HepG2 (cell line): ENCODE data around the gene TMC2. TPM values are rescaled to one million over a fixed set of nuclear protein-coding genes. Genes with fewer than 3 reads are reported as not detected.

ENCODE experiments used
- ATAC-seq: fragments of 200-7000 bp; cut with Tn5 transposase; 3 replicates; pipeline ENCODE4 v1.9.1; 2020; ENCODE audit warnings: mild to moderate bottlenecking, moderate library complexity
- BruUV-seq: library from RNA; stranded (reverse); fragments of 400-500 nt; replicated peaks from 2 replicates; lab custom pipeline; 2021; lab: Mats Ljungman, UMichigan
- CTCF ChIA-PET: fragments of 300-600 bp; formaldehyde crosslinking; extraction: SDS; loops from one replicate; lab custom pipeline; 2021; ENCODE audit warnings: low total read pairs, inconsistent platforms, low intra/inter-chr PET ratio; lab: Yijun Ruan, JAX
- POLR2A ChIA-PET: fragments of 350-600 bp; sonication (Branson Sonifier 250); formaldehyde crosslinking; loops from one replicate; lab custom pipeline; 2020; ENCODE audit warnings: antibody characterized with exemption, inconsistent platforms; lab: Yijun Ruan, JAX
- DNase-seq: peaks from one replicate; pipeline ENCODE4 v3.0.0-alpha.2; 2015; ENCODE audit warnings: low spot score
- FAIRE-seq: peaks from 3 replicates; lab custom pipeline; 2011; peaks lifted over from hg19 to GRCh38; lab: Jason Lieb, UNC
- H2AFZ ChIP-seq: one replicate; pipeline ENCODE4 v1.6.1; 2011; ENCODE audit warnings: low read length, inconsistent platforms
- H3K27ac ChIP-seq: fragments of 300-600 bp; 3 replicates; pipeline ENCODE4 v1.8.0; 2011; ENCODE audit warnings: mixed run types, mild to moderate bottlenecking, mixed read lengths, low read length, inconsistent platforms; ENCODE audit not compliant: insufficient read depth; ENCODE audit errors: extremely low read length
- H3K27me3 ChIP-seq, 2 experiments: fragments of 200-600 bp in 1 of 2; 2 replicates in 1 of 2; 3 replicates in 1 of 2; pipeline versions ENCODE4 v1.6.0 to v1.8.0; 2011; ENCODE audit warnings: low read length in 2 of 2, mild to moderate bottlenecking in 2 of 2, moderate library complexity in 2 of 2, inconsistent platforms in 1 of 2; ENCODE audit not compliant: insufficient read depth in 2 of 2, control insufficient read depth in 1 of 2
- H3K36me3 ChIP-seq, 2 experiments: fragments of 200-600 bp in 1 of 2; replicated peaks in 1 of 2; 2 replicates in 1 of 2; 3 replicates in 1 of 2; pipeline versions ENCODE4 v1.5.1 to v1.8.0; 2011; ENCODE audit warnings: low read length in 2 of 2, inconsistent platforms in 1 of 2; ENCODE audit not compliant: insufficient read depth in 2 of 2, control insufficient read depth in 1 of 2
- H3K4me1 ChIP-seq: 2 replicates; pipeline ENCODE4 v1.5.1; 2012; ENCODE audit warnings: low read length, inconsistent platforms; ENCODE audit not compliant: insufficient read depth
- H3K4me2 ChIP-seq: 2 replicates; pipeline ENCODE4 v1.6.0; 2011; ENCODE audit warnings: low read depth, low read length, inconsistent platforms
- H3K4me3 ChIP-seq, 3 experiments: fragments of 200-600 bp in 1 of 3; sonication (generic), shearing (Covaris generic) in 1 of 3; replicated peaks in 1 of 3; 2 replicates each; pipeline ENCODE4 v1.5.1; 2011 to 2016; ENCODE audit warnings: low read length in 3 of 3, inconsistent platforms in 2 of 3, low read depth in 2 of 3, mild to moderate bottlenecking in 2 of 3, control low read depth in 1 of 3, mixed read lengths in 1 of 3; ENCODE audit not compliant: insufficient read depth in 1 of 3
- H3K79me2 ChIP-seq: one replicate; pipeline ENCODE4 v1.6.1; 2011; ENCODE audit warnings: low read length, inconsistent platforms; ENCODE audit not compliant: insufficient read depth
- H3K9ac ChIP-seq: 2 replicates; pipeline ENCODE4 v1.6.0; 2011; ENCODE audit warnings: mild to moderate bottlenecking, low read depth, low read length, inconsistent platforms; ENCODE audit not compliant: insufficient read depth
- H3K9me3 ChIP-seq: 2 replicates; pipeline ENCODE4 v1.5.1; 2012; ENCODE audit warnings: mild to moderate bottlenecking, low read length
- H4K20me1 ChIP-seq: 2 replicates; pipeline ENCODE4 v1.6.0; 2011; ENCODE audit warnings: inconsistent platforms, mild to moderate bottlenecking, low read length, moderate library complexity; ENCODE audit not compliant: insufficient read depth
- ARNT ChIP-seq: fragments of 450-650 bp; IDR thresholded peaks from 2 replicates; pipeline ENCODE4 v1.6.1; 2017
- ARNT2 ChIP-seq: sonication (generic); formaldehyde crosslinking; IDR thresholded peaks from 2 replicates; pipeline ENCODE4 v1.8.0; 2022; ENCODE audit warnings: mild to moderate bottlenecking, low read depth, missing genetic modification reagents, moderate library complexity
- CSRNP1 ChIP-seq: sonication (generic); formaldehyde crosslinking; IDR thresholded peaks from 2 replicates; pipeline ENCODE4 v1.8.1; 2023; ENCODE audit warnings: mild to moderate bottlenecking, missing genetic modification reagents
- EED ChIP-seq: sonication (generic); formaldehyde crosslinking; IDR thresholded peaks from 2 replicates; pipeline ENCODE4 v1.5.0; 2020; ENCODE audit warnings: mild to moderate bottlenecking, missing genetic modification reagents
- FOXC1 ChIP-seq: sonication (generic); formaldehyde crosslinking; IDR thresholded peaks from 2 replicates; pipeline ENCODE4 v1.8.0; 2022; ENCODE audit warnings: mild to moderate bottlenecking, missing genetic modification reagents, borderline replicate concordance
- FOXK1 ChIP-seq: sonication (generic); formaldehyde crosslinking; IDR thresholded peaks from 2 replicates; pipeline ENCODE4 v1.4.0; 2020; ENCODE audit warnings: low read depth, missing genetic modification reagents, borderline replicate concordance
- HCFC1 ChIP-seq: fragments of 150-350 bp; IDR thresholded peaks from 2 replicates; pipeline ENCODE4 v1.6.1; 2014; ENCODE audit warnings: low read depth, low read length
- HMG20B ChIP-seq: conservative IDR thresholded peaks from 2 replicates; pipeline ENCODE4 v1.6.1; 2016; ENCODE audit warnings: missing genetic modification reagents, missing compliant biosample characterization
- IKZF4 ChIP-seq: sonication (generic); formaldehyde crosslinking; IDR thresholded peaks from 2 replicates; pipeline ENCODE4 v1.5.1; 2020; ENCODE audit warnings: borderline replicate concordance, mild to moderate bottlenecking, low read depth, missing genetic modification reagents; ENCODE audit errors: not compliant biosample characterization
- KAT8 ChIP-seq: IDR thresholded peaks from 2 replicates; pipeline ENCODE4 v1.6.1; 2016; ENCODE audit warnings: missing genetic modification reagents, missing compliant biosample characterization
- MTA1 ChIP-seq: sonication (generic); formaldehyde crosslinking; IDR thresholded peaks from 2 replicates; pipeline ENCODE4 v1.4.0; 2020; ENCODE audit warnings: missing genetic modification reagents, mild to moderate bottlenecking, borderline replicate concordance
- SUZ12 ChIP-seq: fragments of 150-350 bp; IDR thresholded peaks from 2 replicates; pipeline ENCODE4 v1.6.1; 2014; ENCODE audit warnings: low read depth, low read length
- TCF12 ChIP-seq, 2 experiments: fragments of 450-650 bp in 1 of 2; sonication (generic) in 1 of 2; formaldehyde crosslinking in 1 of 2; IDR thresholded peaks; 2 replicates each; pipeline versions ENCODE4 v1.6.1 to v1.8.0; 2017 to 2022; ENCODE audit warnings: antibody characterized with exemption in 1 of 2, mild to moderate bottlenecking in 1 of 2, missing genetic modification reagents in 1 of 2, moderate library complexity in 1 of 2
- THAP11 ChIP-seq: IDR thresholded peaks from 2 replicates; pipeline ENCODE4 v1.6.1; 2016; ENCODE audit warnings: missing biosample characterization, missing genetic modification reagents
- ZBTB37 ChIP-seq: sonication (generic); formaldehyde crosslinking; IDR thresholded peaks from 2 replicates; pipeline ENCODE4 v1.4.0; 2020; ENCODE audit warnings: mild to moderate bottlenecking, missing genetic modification reagents
- ZNF17 ChIP-seq: sonication (generic); formaldehyde crosslinking; IDR thresholded peaks from 2 replicates; pipeline ENCODE4 v1.5.0; 2020; ENCODE audit warnings: mild to moderate bottlenecking, missing genetic modification reagents
- ZNF709 ChIP-seq: sonication (generic); formaldehyde crosslinking; IDR thresholded peaks from 2 replicates; pipeline ENCODE4 v1.5.0; 2020; ENCODE audit warnings: mild to moderate bottlenecking, missing genetic modification reagents
- ZNF747 ChIP-seq: sonication (generic); formaldehyde crosslinking; IDR thresholded peaks from 2 replicates; pipeline ENCODE4 v1.8.1; 2023; ENCODE audit warnings: missing genetic modification reagents, mild to moderate bottlenecking, borderline replicate concordance
- ZSCAN25 ChIP-seq: sonication (generic); formaldehyde crosslinking; IDR thresholded peaks from 2 replicates; pipeline ENCODE4 v1.8.0; 2022; ENCODE audit warnings: mild to moderate bottlenecking, missing genetic modification reagents
- WGBS: methylation state at CpG from one replicate; pipeline ENCODE4 v1.1.6; 2017; ENCODE audit warnings: low lambda C conversion rate; 5-methylcytosine and 5-hydroxymethylcytosine counted together
- in situ Hi-C: cut with HindIII; loops from 2 replicates; pipeline ENCODE4 v1.10.0; 2017; ENCODE audit warnings: low pct_unique_long_range_greater_than_20kb; ENCODE audit not compliant: extremely low pct_ligation_motif_present
- intact Hi-C: fragments of 100-400 bp; cut with micrococcal nuclease; formaldehyde crosslinking; loops from one replicate; pipeline ENCODE4 v1.10.0; 2022; ENCODE audit not compliant: unreplicated experiment
- polyA plus RNA-seq, 8 experiments: library from polyadenylated mRNA; depleted of rRNA in 3 of 8; stranded (reverse) in 7 of 8; unstranded in 1 of 8; fragments of >200 nt; fragmentation: Illumina TruSeq in 4 of 8; extraction: Trizol in 4 of 8; gene quantifications; 2 replicates each; pipeline versions ENCODE4 v1.2.1 to v1.2.3, GENCODE V29; 2011 to 2016; ENCODE audit warnings: low read depth in 4 of 8, missing spikeins in 1 of 8, mixed read lengths in 1 of 8; ENCODE audit not compliant: insufficient read depth in 1 of 8
- total RNA-seq, 5 experiments: library from RNA; depleted of rRNA; stranded (reverse); fragments of >200 nt; fragmentation: Illumina TruSeq; extraction: Trizol; gene quantifications; 2 replicates each; pipeline ENCODE4 v1.2.3, GENCODE V29; 2016; ENCODE audit warnings: low read depth in 1 of 5

The TMC2 gene
- total and polyA plus RNA-seq, 2 of the 13 experiments (the other 11 are each of a cell fraction or from before 2014, with no cell fraction given) = not detected

- intact Hi-C loops (no loop called here), in situ Hi-C loops (no loop called here)
- DNase-seq (no peak), ATAC-seq (no peak), FAIRE-seq (no peak)
- H3K9me3 ChIP-seq = no peaks in the 10 kb centered on the region
- H3K79me2 ChIP-seq = no peaks in the 10 kb centered on the region
- H2AFZ ChIP-seq = no peak overlapping the region
- CTCF ChIA-PET = no interaction called here
- no peak overlapping the region for H3K4me2 ChIP-seq
- no peak overlapping the region for H3K9ac ChIP-seq
- no peaks in the 10 kb centered on the region for H3K4me1 ChIP-seq
- no peak overlapping the region for H3K27ac ChIP-seq
- 0% methylated on average over 1 of the region's 1 CpG for WGBS
- BruUV-seq = no TSS peak
- H4K20me1 ChIP-seq = no peaks in the 10 kb centered on the region
- 0 out of 5 replicates have a peak, but pooled peaks cover 0 to 4% of the 10 kb centered on the region in 2 experiments for H3K27me3 ChIP-seq
- no peak overlapping the region for H3K4me3 ChIP-seq
- TF ChIP-seq HMG20B (CRISPR knock-in tag) = no peak
- no peak for TF ChIP-seq THAP11 (CRISPR knock-in tag)
- no peak for TF ChIP-seq TCF12 (IDR thresholded peaks at IDR 0.05)
- TF ChIP-seq TCF12 (CRISPR knock-in tag; IDR thresholded peaks at IDR 0.05) = no peak
- TF ChIP-seq HCFC1 = no peak
- no peak for TF ChIP-seq ZNF17 (CRISPR knock-in tag)
- no peak for TF ChIP-seq ZSCAN25 (CRISPR knock-in tag)
- TF ChIP-seq FOXC1 (CRISPR knock-in tag) = no peak
- TF ChIP-seq ZNF709 (CRISPR knock-in tag) = no peak
- no peak for TF ChIP-seq EED (CRISPR knock-in tag)
- no peak for TF ChIP-seq SUZ12
- TF ChIP-seq ARNT = no peak
- H3K36me3 ChIP-seq = no peaks in the 10 kb centered on the region
- POLR2A ChIA-PET = no interaction called here
Observed at GRCh38 chr20:2585811-2586210, 49.4 kb downstream of the TMC2 start.

GRCh38 chr20:2593756-2594155 lies 57.4 kb downstream of the TMC2 start:
- FAIRE-seq = no peak
- 16% methylated on average over 1 of the region's 1 CpG for WGBS
- Histone ChIP-seq H4K20me1 (no peaks in the 10 kb centered on the region), H3K4me3 (no peak overlapping the region), H2AFZ (no peak overlapping the region), H3K79me2 (no peaks in the 10 kb centered on the region), H3K4me2 (no peak overlapping the region), H3K27me3 (peaks cover 0 to 12% of the 10 kb centered on the region in 2 experiments; a peak in 3 of 5 replicates), H3K27ac (no peak overlapping the region), H3K4me1 (no peaks in the 10 kb centered on the region), H3K9ac (no peak overlapping the region), H3K9me3 (no peaks in the 10 kb centered on the region), H3K36me3 (no peaks in the 10 kb centered on the region)
- BruUV-seq = no TSS peak
- ATAC-seq = no peak
- intact Hi-C loops = no loop called here
- DNase-seq = no peak
- CTCF ChIA-PET = no interaction called here
- in situ Hi-C loops = no loop called here
- POLR2A ChIA-PET = no interaction called here
- no peak for TF ChIP-seq IKZF4 (CRISPR knock-in tag)
- TF ChIP-seq ZNF747 = no peak
- TF ChIP-seq CSRNP1 (CRISPR knock-in tag) = no peak
- TF ChIP-seq ZBTB37 (CRISPR knock-in tag) = no peak
- no peak for TF ChIP-seq MTA1
- TF ChIP-seq ARNT2 (CRISPR knock-in tag) = no peak
- TF ChIP-seq KAT8 = no peak
- no peak for TF ChIP-seq FOXK1
